ENCODE data around the gene TEKT5. TPM values are rescaled to one million over a fixed set of nuclear protein-coding genes. Genes with fewer than 3 reads are reported as not detected.

TEKT5 gene
- total and polyA plus RNA-seq, 9 of the 15 experiments (the other 6 are each of a cell fraction or from before 2014, with no cell fraction given): 0.10 to 0.19 TPM; not detected in 7

GRCh38 chr16:10646581-10647263, 48.0 kb downstream of the TEKT5 start:
- no peak overlapping the region for H3K4me2 ChIP-seq (ENCODE audit: insufficient read depth, low read length)
- H3K9me3 ChIP-seq (replicated peaks; ENCODE audit: control insufficient read depth, insufficient read depth, low read depth, low read length): no peaks in the 10 kb centered on the region
- H3K79me2 ChIP-seq (ENCODE audit: control insufficient read depth, insufficient read depth, low read length): no peaks in the 10 kb centered on the region
- H3K9me1 ChIP-seq (ENCODE audit: control insufficient read depth, insufficient read depth, low read length): peaks cover 7% of the 10 kb centered on the region
- no TSS peak for BruUV-seq (replicated peaks)
- H3K27me3 ChIP-seq (ENCODE audit: control insufficient read depth in 2 of 2, insufficient read depth in 2 of 2, low read length in 2 of 2): no peaks in the 10 kb centered on the region; a peak in 2 of 5 replicates
- no peak overlapping the region for H3K27ac ChIP-seq (ENCODE audit: extremely low read depth, low read depth, low read length)
- H4K20me1 ChIP-seq (replicated peaks; ENCODE audit: control insufficient read depth, insufficient read depth, low read length): no peaks in the 10 kb centered on the region
- no peak overlapping the region for H3K4me3 ChIP-seq
- no peak for FAIRE-seq
- in situ Hi-C loops (cut with MboI) (no loop called here), intact Hi-C loops (cut with micrococcal nuclease) (no loop called here)
- H3K9ac ChIP-seq (ENCODE audit: insufficient read depth in 1 of 2, low read depth in 2 of 2, low read length in 2 of 2): no peak overlapping the region
- peaks cover 5 to 6% of the 10 kb centered on the region in 2 experiments; a peak in 4 of 5 replicates for H3K4me1 ChIP-seq (replicated peaks in 1 of 2; ENCODE audit: control insufficient read depth in 2 of 2, insufficient read depth in 2 of 2, low read length in 2 of 2)
- ChIA-PET POLR2A (interaction anchor here (0.7 kb wide), 1 partner anchor 34 kb away, joined by 3 read pairs; no protein-coding TSS in a partner anchor), CTCF (ENCODE audit: low intra/inter-chr PET ratio) (no interaction called here)
- WGBS (ENCODE audit: insufficient coverage, low coverage, missing lambda C conversion rate): 32% methylated on average over 9 of the region's 9 CpGs
- no peak overlapping the region for H2AFZ ChIP-seq (ENCODE audit: low read depth, low read length)
- no peak for DNase-seq (ENCODE audit: extremely low read depth in 1 of 4, low spot score in 3 of 4)
- no peaks in the 10 kb centered on the region for H3K36me3 ChIP-seq (ENCODE audit: control insufficient read depth, insufficient read depth, low read length)
- no peak for ATAC-seq
- TF ChIP-seq GABPB1 (CRISPR knock-in tag; IDR thresholded peaks at IDR 0.05) (no peak), GTF2F1 (IDR thresholded peaks at IDR 0.05; ENCODE audit: low read depth, low read length) (no peak), RBM17 (IDR thresholded peaks at IDR 0.05; ENCODE audit: borderline replicate concordance, low read depth, low read length) (no peak), IRF1 (CRISPR knock-in tag; IDR thresholded peaks at IDR 0.05; ENCODE audit: borderline replicate concordance) (no peak), REST (IDR thresholded peaks at IDR 0.05; ENCODE audit: borderline replicate concordance) (no peak), REST (CRISPR knock-in tag; IDR thresholded peaks at IDR 0.05; ENCODE audit: low read depth) (no peak), SUPT5H (IDR thresholded peaks at IDR 0.05) (no peak), POLR2B (IDR thresholded peaks at IDR 0.05; ENCODE audit: low read depth, partially characterized antibody) (no peak), PCBP2 (IDR thresholded peaks at IDR 0.05; ENCODE audit: low read depth, low read length, poor library complexity, severe bottlenecking) (no peak)
- TF ChIP-seq, protein P1, sequence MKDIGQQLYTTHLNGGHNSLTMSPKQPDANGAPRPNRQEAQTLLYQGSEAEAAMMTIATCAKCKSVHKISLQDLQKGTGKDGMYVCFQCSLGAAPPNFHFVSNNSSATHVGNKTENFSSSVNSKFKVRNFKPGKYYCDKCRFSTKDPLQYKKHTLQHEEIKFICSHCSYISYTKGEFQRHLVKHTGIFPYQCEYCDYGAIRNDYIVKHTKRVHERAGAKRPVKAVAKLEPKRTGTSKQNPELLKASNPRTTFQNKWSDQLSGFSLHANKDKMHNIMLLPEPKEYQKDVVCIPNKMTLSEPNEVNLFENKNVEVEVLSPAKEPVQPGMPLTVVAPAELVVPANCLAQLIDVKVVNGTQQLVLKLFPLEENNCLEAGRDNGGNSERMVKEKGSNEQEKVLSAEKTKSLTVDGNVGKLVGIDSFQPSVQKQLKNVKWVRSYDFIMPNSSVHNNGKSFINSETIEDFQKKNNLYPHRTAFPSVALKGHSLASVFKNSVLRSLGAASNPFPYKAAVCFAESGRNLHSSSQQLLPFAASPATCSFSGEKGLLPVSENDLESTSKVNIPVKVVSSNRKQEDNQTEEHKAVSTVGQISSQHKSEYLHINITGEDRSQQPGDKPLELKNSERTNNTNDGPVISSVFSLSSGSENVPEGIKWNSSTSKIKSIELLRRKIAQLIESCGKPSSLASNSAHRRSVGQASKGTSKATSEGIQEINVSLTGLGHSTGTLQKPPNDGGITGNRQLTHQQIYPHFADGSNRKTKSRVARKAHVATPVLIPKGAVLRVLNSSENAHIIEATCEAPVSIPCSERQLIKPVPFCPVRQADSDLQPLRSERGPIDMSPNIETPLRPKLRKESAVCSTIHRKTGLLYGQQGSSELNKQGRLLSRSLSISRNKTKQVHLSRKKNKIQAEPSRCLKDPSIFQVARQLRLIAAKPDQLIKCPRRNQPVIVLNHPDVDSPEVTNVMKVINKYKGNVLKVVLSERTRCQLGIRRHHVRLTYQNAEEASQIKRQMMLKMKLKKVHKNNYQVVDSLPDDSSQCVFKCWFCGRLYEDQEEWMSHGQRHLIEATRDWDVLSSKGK (CRISPR knock-in tag; IDR thresholded peaks at IDR 0.05): no peak
